ENCODE results near the gene HVCN1.

GRCh38 chr12:110658878-110659277 lies 30.0 kb downstream of the HVCN1 start:
- TF ChIP-seq CTCF (conservative IDR thresholded peaks at IDR 0.05; ENCODE audit: low read length) (no peak), EZH2phosphoT487 (IDR thresholded peaks at IDR 0.05; ENCODE audit: borderline replicate concordance) (no peak)
